GM18505 (cell line): ENCODE data around the gene MGME1.

ENCODE experiments used
- ATAC-seq: cut with Tn5 transposase; IDR thresholded peaks from one replicate; pipeline ENCODE4 v1.9.1; 2021; ENCODE audit not compliant: unreplicated experiment
- POLR2A ChIP-seq: IDR thresholded peaks from 4 replicates; pipeline ENCODE4 v1.6.1; 2011; ENCODE audit warnings: borderline replicate concordance; ENCODE audit not compliant: insufficient read depth, insufficient read length; ENCODE audit errors: extremely low read depth

MGME1 gene

GRCh38 chr20:17935186-17935585 lies 33.6 kb upstream of the MGME1 start:
- ATAC-seq: no peak

GRCh38 chr20:17935761-17936160 lies 33.1 kb upstream of the MGME1 start:
- ATAC-seq: no peak
- no peak for TF ChIP-seq POLR2A

More at GRCh38 chr20:17935186-17935585, 33.6 kb upstream of the MGME1 start:
- TF ChIP-seq POLR2A: no peak

GRCh38 chr20:17936286-17936760 lies 32.5 kb upstream of the MGME1 start:
- no peak for TF ChIP-seq POLR2A
- no peak for ATAC-seq

GRCh38 chr20:17936761-17937732 lies 31.8 kb upstream of the MGME1 start:
- no peak for ATAC-seq
- TF ChIP-seq POLR2A: no peak

GRCh38 chr20:17938871-17939619 lies 29.8 kb upstream of the MGME1 start:
- TF ChIP-seq POLR2A: peak; percentile 36
- ATAC-seq: peak; percentile 75

- ATAC-seq: peak; percentile 5
- no peak for TF ChIP-seq POLR2A
Measured at GRCh38 chr20:17939622-17940223, 29.1 kb upstream of the MGME1 start.

GRCh38 chr20:17940224-17940971 lies 28.4 kb upstream of the MGME1 start:
- no peak for TF ChIP-seq POLR2A
- ATAC-seq: no peak

GRCh38 chr20:17941087-17941825 lies 27.6 kb upstream of the MGME1 start:
- ATAC-seq: no peak
- TF ChIP-seq POLR2A: peak; percentile 46

- TF ChIP-seq POLR2A: no peak
- ATAC-seq: no peak
Measured at GRCh38 chr20:17941826-17942196, 27.0 kb upstream of the MGME1 start.

- no peak for TF ChIP-seq POLR2A
- peak; percentile 50 for ATAC-seq
Measured at GRCh38 chr20:17943343-17943742, 25.5 kb upstream of the MGME1 start.

- no peak for ATAC-seq
- no peak for TF ChIP-seq POLR2A
Measured at GRCh38 chr20:17944854-17945474, 23.9 kb upstream of the MGME1 start.

- no peak for ATAC-seq
- TF ChIP-seq POLR2A: no peak
Measured at GRCh38 chr20:17946040-17946439, 22.8 kb upstream of the MGME1 start.
